ENCODE data around the gene SDHD. TPM values are rescaled to one million over a fixed set of nuclear protein-coding genes. Genes with fewer than 3 reads are reported as not detected.

SDHD gene
- total and polyA plus RNA-seq, 2 of the 8 experiments (the other 6 are each of a cell fraction or from before 2014, with no cell fraction given) = 96.0 to 181 TPM

- TF ChIP-seq, protein P1, sequence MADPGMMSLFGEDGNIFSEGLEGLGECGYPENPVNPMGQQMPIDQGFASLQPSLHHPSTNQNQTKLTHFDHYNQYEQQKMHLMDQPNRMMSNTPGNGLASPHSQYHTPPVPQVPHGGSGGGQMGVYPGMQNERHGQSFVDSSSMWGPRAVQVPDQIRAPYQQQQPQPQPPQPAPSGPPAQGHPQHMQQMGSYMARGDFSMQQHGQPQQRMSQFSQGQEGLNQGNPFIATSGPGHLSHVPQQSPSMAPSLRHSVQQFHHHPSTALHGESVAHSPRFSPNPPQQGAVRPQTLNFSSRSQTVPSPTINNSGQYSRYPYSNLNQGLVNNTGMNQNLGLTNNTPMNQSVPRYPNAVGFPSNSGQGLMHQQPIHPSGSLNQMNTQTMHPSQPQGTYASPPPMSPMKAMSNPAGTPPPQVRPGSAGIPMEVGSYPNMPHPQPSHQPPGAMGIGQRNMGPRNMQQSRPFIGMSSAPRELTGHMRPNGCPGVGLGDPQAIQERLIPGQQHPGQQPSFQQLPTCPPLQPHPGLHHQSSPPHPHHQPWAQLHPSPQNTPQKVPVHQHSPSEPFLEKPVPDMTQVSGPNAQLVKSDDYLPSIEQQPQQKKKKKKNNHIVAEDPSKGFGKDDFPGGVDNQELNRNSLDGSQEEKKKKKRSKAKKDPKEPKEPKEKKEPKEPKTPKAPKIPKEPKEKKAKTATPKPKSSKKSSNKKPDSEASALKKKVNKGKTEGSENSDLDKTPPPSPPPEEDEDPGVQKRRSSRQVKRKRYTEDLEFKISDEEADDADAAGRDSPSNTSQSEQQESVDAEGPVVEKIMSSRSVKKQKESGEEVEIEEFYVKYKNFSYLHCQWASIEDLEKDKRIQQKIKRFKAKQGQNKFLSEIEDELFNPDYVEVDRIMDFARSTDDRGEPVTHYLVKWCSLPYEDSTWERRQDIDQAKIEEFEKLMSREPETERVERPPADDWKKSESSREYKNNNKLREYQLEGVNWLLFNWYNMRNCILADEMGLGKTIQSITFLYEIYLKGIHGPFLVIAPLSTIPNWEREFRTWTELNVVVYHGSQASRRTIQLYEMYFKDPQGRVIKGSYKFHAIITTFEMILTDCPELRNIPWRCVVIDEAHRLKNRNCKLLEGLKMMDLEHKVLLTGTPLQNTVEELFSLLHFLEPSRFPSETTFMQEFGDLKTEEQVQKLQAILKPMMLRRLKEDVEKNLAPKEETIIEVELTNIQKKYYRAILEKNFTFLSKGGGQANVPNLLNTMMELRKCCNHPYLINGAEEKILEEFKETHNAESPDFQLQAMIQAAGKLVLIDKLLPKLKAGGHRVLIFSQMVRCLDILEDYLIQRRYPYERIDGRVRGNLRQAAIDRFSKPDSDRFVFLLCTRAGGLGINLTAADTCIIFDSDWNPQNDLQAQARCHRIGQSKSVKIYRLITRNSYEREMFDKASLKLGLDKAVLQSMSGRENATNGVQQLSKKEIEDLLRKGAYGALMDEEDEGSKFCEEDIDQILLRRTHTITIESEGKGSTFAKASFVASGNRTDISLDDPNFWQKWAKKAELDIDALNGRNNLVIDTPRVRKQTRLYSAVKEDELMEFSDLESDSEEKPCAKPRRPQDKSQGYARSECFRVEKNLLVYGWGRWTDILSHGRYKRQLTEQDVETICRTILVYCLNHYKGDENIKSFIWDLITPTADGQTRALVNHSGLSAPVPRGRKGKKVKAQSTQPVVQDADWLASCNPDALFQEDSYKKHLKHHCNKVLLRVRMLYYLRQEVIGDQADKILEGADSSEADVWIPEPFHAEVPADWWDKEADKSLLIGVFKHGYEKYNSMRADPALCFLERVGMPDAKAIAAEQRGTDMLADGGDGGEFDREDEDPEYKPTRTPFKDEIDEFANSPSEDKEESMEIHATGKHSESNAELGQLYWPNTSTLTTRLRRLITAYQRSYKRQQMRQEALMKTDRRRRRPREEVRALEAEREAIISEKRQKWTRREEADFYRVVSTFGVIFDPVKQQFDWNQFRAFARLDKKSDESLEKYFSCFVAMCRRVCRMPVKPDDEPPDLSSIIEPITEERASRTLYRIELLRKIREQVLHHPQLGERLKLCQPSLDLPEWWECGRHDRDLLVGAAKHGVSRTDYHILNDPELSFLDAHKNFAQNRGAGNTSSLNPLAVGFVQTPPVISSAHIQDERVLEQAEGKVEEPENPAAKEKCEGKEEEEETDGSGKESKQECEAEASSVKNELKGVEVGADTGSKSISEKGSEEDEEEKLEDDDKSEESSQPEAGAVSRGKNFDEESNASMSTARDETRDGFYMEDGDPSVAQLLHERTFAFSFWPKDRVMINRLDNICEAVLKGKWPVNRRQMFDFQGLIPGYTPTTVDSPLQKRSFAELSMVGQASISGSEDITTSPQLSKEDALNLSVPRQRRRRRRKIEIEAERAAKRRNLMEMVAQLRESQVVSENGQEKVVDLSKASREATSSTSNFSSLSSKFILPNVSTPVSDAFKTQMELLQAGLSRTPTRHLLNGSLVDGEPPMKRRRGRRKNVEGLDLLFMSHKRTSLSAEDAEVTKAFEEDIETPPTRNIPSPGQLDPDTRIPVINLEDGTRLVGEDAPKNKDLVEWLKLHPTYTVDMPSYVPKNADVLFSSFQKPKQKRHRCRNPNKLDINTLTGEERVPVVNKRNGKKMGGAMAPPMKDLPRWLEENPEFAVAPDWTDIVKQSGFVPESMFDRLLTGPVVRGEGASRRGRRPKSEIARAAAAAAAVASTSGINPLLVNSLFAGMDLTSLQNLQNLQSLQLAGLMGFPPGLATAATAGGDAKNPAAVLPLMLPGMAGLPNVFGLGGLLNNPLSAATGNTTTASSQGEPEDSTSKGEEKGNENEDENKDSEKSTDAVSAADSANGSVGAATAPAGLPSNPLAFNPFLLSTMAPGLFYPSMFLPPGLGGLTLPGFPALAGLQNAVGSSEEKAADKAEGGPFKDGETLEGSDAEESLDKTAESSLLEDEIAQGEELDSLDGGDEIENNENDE (IDR thresholded peaks at IDR 0.05; ENCODE audit: insufficient replicate concordance, low read length) = no peak
- TF ChIP-seq EZH2 (IDR thresholded peaks at IDR 0.05; ENCODE audit: low read depth, low read length, severe bottlenecking) (no peak), SRF (IDR thresholded peaks at IDR 0.05; ENCODE audit: low read depth, low read length) (no peak), TCF12 (IDR thresholded peaks at IDR 0.05; ENCODE audit: low read depth, low read length) (no peak), SIRT6 (IDR thresholded peaks at IDR 0.05; ENCODE audit: low read length) (no peak), NRF1 (IDR thresholded peaks at IDR 0.05; ENCODE audit: low read depth, low read length) (no peak)
- TF ChIP-seq, protein P2, sequence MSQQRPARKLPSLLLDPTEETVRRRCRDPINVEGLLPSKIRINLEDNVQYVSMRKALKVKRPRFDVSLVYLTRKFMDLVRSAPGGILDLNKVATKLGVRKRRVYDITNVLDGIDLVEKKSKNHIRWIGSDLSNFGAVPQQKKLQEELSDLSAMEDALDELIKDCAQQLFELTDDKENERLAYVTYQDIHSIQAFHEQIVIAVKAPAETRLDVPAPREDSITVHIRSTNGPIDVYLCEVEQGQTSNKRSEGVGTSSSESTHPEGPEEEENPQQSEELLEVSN (IDR thresholded peaks at IDR 0.05) = no peak
- TF ChIP-seq, protein P3, sequence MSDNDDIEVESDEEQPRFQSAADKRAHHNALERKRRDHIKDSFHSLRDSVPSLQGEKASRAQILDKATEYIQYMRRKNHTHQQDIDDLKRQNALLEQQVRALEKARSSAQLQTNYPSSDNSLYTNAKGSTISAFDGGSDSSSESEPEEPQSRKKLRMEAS (IDR thresholded peaks at IDR 0.05) = no peak
Measured at GRCh38 chr11:112132737-112133136, 46.1 kb downstream of the SDHD start (continued).

All from H1 (cell line).